HG03060 (cell line): ENCODE results near the gene HMX2.

Experiments used
- ATAC-seq: cut with Tn5 transposase; IDR thresholded peaks from one replicate; pipeline ENCODE4 v1.9.1; 2021; ENCODE audit warnings: low read depth, moderate number of reproducible peaks; ENCODE audit not compliant: unreplicated experiment

Gene HMX2

GRCh38 chr10:123136806-123137642 lies 10.9 kb upstream of the HMX2 start:
- no peak for ATAC-seq

GRCh38 chr10:123139165-123139520 lies 8.8 kb upstream of the HMX2 start:
- no peak for ATAC-seq

- ATAC-seq, result no peak
These were observed 8.3 kb upstream of the HMX2 start for GRCh38 chr10:123139521-123140163.

GRCh38 chr10:123140164-123140982 lies 7.6 kb upstream of the HMX2 start:
- no peak for ATAC-seq

- no peak for ATAC-seq
These were observed 6.9 kb upstream of the HMX2 start for GRCh38 chr10:123140983-123141390.

GRCh38 chr10:123141791-123142700 lies 5.9 kb upstream of the HMX2 start:
- no peak for ATAC-seq

- ATAC-seq, result no peak
These were observed 5.2 kb upstream of the HMX2 start for GRCh38 chr10:123142701-123143161.

- no peak for ATAC-seq
These were observed 4.6 kb upstream of the HMX2 start for GRCh38 chr10:123143162-123143824.

- no peak for ATAC-seq
These were observed 4.1 kb upstream of the HMX2 start for GRCh38 chr10:123143825-123144168.

- no peak for ATAC-seq
These were observed 3.0 kb upstream of the HMX2 start for GRCh38 chr10:123144697-123145541.

- no peak for ATAC-seq
These were observed 2.4 kb upstream of the HMX2 start for GRCh38 chr10:123145542-123146012.

- ATAC-seq, result no peak
These were observed 1.7 kb upstream of the HMX2 start for GRCh38 chr10:123146013-123146893.

- ATAC-seq, result no peak
These were observed 872 bp upstream of the HMX2 start for GRCh38 chr10:123146894-123147634.

- no peak for ATAC-seq
These were observed 652 bp downstream of the HMX2 start for GRCh38 chr10:123148414-123149161.

GRCh38 chr10:123149162-123149567 lies 1.2 kb downstream of the HMX2 start:
- no peak for ATAC-seq

GRCh38 chr10:123149568-123150270 lies 1.8 kb downstream of the HMX2 start:
- no peak for ATAC-seq
